HTR-8/SVneo (cell line): ENCODE results near the gene TMEM156.
"Not testable (repeated sequence)": the region's sequence is repeated elsewhere in the genome, so short reads cannot be mapped to it uniquely, and the experiment has no call there.

Experiments used
- DNase-seq: peaks from one replicate; pipeline ENCODE4 v3.0.0; 2011; ENCODE audit warnings: low spot score, mixed read lengths; ENCODE audit not compliant: insufficient read length
- FAIRE-seq: peaks from 2 replicates; lab custom pipeline; 2011; peaks lifted over from hg19 to GRCh38; lab: Jason Lieb, UNC

Gene TMEM156

DNA sequence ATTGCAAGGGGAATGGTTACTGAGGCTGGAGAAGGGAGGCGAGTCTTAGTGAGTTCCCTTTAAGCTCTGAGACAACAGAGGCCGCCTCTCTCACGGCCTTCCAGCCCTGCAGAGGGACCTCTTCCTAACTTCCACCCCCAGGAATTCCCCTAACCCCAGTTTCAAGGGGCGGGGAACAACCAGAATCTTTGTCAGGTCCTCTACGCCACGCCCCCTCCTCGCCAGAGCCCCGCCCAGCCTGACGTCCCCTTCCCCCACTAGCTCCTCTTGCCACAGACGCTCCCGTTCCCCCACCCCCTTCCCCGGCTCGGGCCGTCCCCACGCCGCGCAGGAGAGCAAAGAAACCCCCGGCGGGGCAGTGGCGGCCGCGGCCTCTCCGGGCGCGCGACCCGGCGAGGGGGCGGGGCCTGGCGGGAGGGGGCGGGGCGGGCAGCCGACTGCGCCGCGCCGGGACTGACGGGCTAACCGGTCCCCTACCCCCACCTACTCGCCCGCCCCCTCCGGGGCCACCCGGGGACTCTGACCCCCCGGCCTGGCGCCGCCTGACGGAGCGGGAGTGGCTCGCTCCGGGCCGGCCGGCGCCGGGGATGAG, 12.3 kb upstream of the TMEM156 start:
- DNase-seq: peak; percentile 83
- no peak for FAIRE-seq

- no peak for FAIRE-seq
These were observed 11.7 kb upstream of the TMEM156 start for GRCh38 chr4:39043861-39044363.

DNA sequence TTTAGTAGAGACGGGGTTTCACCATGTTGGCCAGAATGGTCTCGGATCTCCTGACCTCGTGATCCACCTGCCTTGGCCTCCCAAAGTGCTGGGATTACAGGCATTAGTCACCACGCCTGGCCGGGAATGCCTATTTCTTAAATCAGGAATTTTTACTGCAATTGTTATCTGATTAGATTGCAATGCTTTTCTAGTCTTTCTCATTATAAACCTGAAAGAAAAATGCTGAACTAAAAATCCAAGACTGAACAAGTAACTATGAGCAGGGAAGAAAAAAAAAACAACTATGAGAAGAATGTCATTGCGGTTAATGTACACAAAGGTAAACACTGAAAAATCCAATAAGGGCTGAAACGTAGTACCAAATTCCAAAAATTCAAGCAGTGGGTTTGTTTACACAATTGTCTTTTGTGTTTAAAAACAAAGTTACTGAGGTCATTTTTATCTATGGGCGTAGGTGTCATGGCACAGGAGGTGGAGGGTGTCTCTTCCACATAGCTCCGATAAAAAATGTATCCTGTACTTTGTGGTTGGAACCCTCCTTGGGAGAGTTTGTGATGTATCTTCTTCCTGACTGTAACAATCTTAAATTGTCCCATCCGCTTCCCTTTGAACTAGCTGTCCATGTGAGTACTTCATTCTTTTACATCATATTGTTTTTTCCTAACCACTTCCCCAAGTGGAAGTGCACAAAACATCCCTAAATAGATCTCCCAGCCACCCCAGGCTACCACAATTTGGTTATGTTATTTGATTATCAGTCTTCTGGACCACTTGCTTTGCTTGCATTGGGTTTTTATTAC, 11.1 kb upstream of the TMEM156 start:
- DNase-seq (no peak), FAIRE-seq (no peak)

More at GRCh38 chr4:39043861-39044363, 11.7 kb upstream of the TMEM156 start:
- DNase-seq: no peak

- FAIRE-seq (no peak), DNase-seq (no peak)
These were observed 10.2 kb upstream of the TMEM156 start for GRCh38 chr4:39042366-39042765.

DNA sequence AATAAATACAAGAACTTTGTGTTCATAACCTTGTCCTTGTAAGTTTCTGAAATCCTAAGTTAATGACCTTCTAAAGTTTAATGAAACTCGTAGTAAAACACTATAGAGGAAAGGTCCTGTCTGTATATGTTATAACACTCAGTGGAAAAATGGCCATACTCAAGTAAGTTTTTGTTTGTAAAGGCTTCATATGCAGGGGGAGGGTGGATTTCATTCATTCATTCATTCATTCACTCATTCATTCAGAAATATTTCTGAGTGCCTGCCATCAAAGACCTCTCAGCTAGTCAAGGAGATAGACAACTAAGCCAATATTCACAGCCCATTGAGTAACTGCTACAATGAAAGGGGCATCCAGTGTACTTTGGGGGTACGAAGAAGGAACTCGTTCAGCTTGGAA, 6.9 kb upstream of the TMEM156 start:
- DNase-seq: no peak
- FAIRE-seq: no peak

DNA sequence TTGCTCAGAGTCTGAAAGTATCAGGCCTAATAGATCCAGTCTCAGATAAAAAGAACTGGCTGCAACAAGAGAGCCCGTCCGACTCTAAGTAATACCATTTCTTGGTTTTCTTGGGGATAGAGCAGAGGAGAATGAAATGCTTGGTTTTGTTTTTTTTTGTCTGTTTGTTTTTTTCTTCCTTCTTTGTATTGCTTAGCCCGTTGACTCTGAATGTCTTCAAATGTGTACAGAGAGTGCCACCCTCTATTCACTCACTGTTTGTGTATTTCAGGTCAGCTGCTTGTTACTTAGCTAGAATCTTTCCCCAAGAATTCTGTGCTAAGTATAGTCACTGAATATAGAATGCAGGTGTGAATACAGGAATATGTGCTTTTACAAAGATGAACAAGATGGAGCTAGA, 5.7 kb upstream of the TMEM156 start:
- DNase-seq (no peak), FAIRE-seq (no peak)

DNA sequence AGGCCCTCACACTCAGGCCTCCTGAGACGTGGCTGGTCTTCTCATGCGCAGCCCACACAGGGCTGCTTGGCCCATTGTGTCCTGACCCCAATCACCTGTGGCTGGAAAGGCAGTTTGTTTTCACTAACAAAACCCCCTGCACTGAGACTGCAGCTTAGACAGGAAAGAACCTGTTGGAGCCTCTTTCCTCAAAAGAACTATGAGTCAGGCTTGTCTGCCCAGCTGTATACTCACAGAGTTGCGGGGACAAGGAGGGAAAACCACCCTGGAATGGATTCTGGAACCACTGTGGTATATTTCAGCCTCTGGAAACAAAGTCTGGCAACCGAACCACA, 5.2 kb upstream of the TMEM156 start:
- FAIRE-seq: no peak
- DNase-seq: no peak

DNA sequence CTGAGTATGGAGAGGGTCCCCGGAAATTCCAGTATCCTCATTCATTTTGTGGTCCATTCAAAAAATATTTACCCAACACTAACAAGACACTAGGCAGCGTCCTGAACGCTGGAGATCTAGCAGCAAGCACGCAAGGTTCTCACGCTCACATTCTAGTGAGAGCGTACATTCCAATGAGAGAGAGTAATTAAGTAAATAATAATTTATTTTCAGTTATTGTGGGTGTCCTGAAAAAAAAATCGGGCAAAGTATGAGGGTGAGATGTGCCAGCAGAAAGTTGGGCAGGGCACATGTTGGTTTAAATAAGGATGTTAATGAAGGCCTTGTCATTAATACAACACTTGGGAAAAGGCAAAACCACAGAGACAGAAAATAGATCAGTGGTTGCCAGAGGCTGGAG, 4.0 kb upstream of the TMEM156 start:
- peak; percentile 33 for FAIRE-seq
- no peak for DNase-seq

DNA sequence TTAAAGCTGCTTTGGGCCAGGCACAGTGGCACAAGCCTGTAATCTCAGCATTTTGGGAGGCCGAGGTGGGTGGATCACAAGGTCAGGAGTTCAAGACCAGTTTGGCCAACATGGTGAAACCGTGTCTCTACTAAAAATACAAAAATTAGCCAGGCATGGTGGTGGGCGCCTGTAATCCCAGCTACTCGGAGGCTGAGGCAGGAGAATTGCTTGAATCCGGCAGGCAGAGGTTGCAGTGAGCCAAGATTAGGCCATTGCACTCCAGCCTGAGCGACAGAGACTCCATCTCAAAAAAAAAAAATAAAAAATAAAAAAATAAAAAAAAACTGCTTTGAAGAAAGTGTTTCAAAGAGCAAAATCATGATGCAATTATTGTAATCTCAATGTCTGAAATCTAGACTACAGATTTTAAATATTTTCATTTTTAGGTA, 604 bp downstream of the TMEM156 start:
- not testable (repeated sequence) for DNase-seq, FAIRE-seq

DNA sequence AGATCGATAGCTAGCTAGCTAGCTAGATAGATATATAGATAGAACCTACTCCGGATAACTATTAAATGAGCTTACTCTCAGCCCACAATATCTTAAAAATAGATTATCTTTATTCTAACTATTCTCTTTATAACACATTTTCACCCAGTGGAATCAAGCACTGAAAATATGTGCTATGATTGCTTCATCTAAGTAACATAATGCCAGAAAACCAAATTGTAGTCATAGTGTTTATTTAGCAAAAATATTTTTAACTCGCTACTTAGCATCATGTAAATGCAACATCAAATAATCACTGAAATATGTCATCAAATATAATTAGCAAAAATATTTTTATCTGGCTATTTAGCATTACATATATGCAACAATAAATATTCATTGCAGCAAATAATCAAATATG, 1.5 kb downstream of the TMEM156 start:
- DNase-seq (no peak), FAIRE-seq (no peak)

GRCh38 chr4:39029752-39030694, 2.2 kb downstream of the TMEM156 start:
- FAIRE-seq: no peak

DNA sequence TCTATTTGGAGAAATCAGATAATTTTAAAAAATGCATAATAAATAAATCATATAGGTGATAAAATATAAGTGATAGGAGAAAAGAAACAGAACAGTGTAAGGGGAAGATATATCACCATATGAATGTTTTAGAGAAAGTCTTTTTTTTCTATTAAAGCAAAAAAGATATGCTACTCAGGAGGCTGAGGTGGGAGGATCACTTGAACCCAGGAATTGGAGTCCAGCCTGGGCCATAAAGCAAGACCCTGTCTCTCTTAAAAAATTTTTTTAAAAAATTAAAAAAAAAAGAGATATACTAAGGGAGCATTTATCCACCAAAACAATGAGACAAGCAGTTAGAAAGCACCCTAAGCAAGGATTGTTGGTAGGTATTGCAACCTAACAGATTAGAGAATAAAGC, 6.1 kb downstream of the TMEM156 start:
- DNase-seq: no peak
- FAIRE-seq: no peak

More at GRCh38 chr4:39029752-39030694, 2.2 kb downstream of the TMEM156 start:
- DNase-seq: no peak

- no peak for FAIRE-seq
- no peak for DNase-seq
These were observed 6.6 kb downstream of the TMEM156 start for GRCh38 chr4:39025552-39026085.

- DNase-seq: no peak
- no peak for FAIRE-seq
These were observed 7.8 kb downstream of the TMEM156 start for GRCh38 chr4:39024311-39024865.

GRCh38 chr4:39023059-39023458, 9.2 kb downstream of the TMEM156 start:
- FAIRE-seq: peak; percentile 26

GRCh38 chr4:39022241-39022640, 10.0 kb downstream of the TMEM156 start:
- FAIRE-seq: no peak
- no peak for DNase-seq

More at GRCh38 chr4:39023059-39023458, 9.2 kb downstream of the TMEM156 start:
- no peak for DNase-seq

GRCh38 chr4:39021631-39022030, 10.6 kb downstream of the TMEM156 start:
- FAIRE-seq (no peak), DNase-seq (no peak)

GRCh38 chr4:39020130-39020529, 12.1 kb downstream of the TMEM156 start:
- DNase-seq (no peak), FAIRE-seq (no peak)

DNA sequence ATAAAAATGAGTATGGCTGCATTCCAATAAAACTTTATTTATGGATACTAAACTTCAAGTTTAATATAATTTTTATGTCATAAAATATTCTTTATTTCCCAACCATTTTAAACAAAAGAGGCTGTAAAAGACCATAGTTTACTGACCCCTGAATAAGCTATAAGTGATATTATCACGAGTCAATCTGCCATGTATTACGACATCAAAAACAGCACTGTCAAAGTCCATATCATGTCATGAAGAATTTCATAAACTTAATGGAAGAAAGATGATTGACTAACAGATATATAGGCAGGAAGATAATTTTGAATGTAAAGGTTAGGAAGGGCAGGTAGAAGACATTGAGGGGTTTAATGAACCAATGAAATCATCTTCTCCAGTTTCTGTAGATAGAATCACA, 18.2 kb downstream of the TMEM156 start:
- FAIRE-seq (no peak), DNase-seq (no peak)

DNA sequence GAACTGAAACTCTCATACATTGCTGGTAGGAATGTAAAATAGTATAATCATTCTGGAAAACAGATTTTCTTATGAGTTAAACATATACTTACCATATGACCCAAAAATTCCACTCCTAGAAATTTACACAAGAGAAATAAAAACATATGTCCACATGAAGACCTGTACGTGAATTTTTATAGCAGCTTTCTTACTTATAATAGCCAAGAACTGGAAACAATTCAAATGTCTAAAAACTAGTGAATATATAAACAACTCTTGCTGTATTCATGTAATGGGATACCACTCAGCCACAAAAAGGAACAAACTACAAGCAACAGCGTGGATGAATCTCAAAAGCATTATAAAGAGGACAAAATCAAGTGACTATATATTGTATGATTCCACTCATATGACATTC, 27.5 kb downstream of the TMEM156 start:
- no peak for DNase-seq
- no peak for FAIRE-seq
